Coronary artery (tissue), 2 donors: ENCODE measurements around the gene PRB4.

ENCODE experiments used
- DNase-seq: peaks from one replicate; pipeline ENCODE4 v3.0.0-alpha.2; 2017; ENCODE audit warnings: low spot score
- H3K27ac ChIP-seq, 2 donors: fragments of 200-600 bp; sonication (generic); one replicate each; pipeline ENCODE4 v1.5.1; 2016 to 2019
- H3K4me3 ChIP-seq: fragments of 200-600 bp; sonication (generic); 2 replicates; pipeline ENCODE4 v1.5.1; 2016; ENCODE audit warnings: mild to moderate bottlenecking, moderate library complexity
- TF ChIP-seq, protein P1 (sequence below): fragments of 200-600 bp; sonication (generic); IDR thresholded peaks from one replicate; pipeline ENCODE4 v1.5.1; 2019; ENCODE audit warnings: antibody characterized with exemption

PRB4 gene

DNA sequence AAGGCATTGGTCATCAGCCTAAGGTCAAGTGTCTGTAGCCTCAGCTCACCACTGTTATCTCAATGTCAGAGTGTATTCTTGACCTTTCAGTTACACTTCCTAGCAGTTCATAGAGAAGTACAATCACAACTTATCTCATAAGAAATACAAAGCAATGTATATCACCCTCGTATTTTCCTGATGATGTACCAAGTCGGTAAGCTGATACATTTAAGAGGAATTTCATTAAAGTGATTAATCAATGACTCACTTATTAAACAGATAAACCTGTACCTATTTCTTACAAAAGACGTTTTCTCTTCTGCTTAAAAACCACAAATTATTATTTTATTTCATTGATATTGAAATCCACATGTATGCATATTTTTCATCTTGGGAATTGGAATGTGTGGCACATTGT is 36.8 kb downstream of the PRB4 start:
- no peak overlapping the region for H3K4me3 ChIP-seq
- TF ChIP-seq, protein P1, sequence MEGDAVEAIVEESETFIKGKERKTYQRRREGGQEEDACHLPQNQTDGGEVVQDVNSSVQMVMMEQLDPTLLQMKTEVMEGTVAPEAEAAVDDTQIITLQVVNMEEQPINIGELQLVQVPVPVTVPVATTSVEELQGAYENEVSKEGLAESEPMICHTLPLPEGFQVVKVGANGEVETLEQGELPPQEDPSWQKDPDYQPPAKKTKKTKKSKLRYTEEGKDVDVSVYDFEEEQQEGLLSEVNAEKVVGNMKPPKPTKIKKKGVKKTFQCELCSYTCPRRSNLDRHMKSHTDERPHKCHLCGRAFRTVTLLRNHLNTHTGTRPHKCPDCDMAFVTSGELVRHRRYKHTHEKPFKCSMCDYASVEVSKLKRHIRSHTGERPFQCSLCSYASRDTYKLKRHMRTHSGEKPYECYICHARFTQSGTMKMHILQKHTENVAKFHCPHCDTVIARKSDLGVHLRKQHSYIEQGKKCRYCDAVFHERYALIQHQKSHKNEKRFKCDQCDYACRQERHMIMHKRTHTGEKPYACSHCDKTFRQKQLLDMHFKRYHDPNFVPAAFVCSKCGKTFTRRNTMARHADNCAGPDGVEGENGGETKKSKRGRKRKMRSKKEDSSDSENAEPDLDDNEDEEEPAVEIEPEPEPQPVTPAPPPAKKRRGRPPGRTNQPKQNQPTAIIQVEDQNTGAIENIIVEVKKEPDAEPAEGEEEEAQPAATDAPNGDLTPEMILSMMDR, result no peak
- no peak for DNase-seq
- no peak overlapping the region for H3K27ac ChIP-seq

GRCh38 chr12:11269607-11270006 is 40.6 kb downstream of the PRB4 start, which contains the start of gene PRB3:
PRB3 (minus strand) TSS chr12:11269707; CDS start chr12:11269669, 38 bp downstream.
- no peak within 1 kb of the TSS for H3K4me3 ChIP-seq
- H3K27ac ChIP-seq, result no peak within 1 kb of the TSS
- TF ChIP-seq, protein P1, result no peak
- no peak for DNase-seq

- DNase-seq, result no peak
- Histone ChIP-seq H3K4me3 (no peak overlapping the region), H3K27ac (no peak overlapping the region)
- TF ChIP-seq, protein P1, result no peak
Measured at GRCh38 chr12:11264501-11264900, 45.7 kb downstream of the PRB4 start.
